Cardiac septum (tissue), 1 donor: Measurements from ENCODE around the gene GDF11. TPM values are rescaled to one million over a fixed set of nuclear protein-coding genes. Genes with fewer than 3 reads are reported as not detected.

Experiments
- DNase-seq: peaks from one replicate; pipeline ENCODE4 v3.0.0-alpha.2; 2020; ENCODE audit warnings: low spot score
- intact Hi-C: fragments of 100-400 bp; cut with DNase I; formaldehyde crosslinking; loops from one replicate; pipeline ENCODE4 v1.14.0; 2022
- total RNA-seq: library from RNA; stranded (reverse); fragmentation: NEBNext Ultra II Directional; extraction: Animal tissue kit (Norgen Biotek cat#: 25700); gene quantifications from one replicate; pipeline ENCODE4 v1.2.1, GENCODE V29; 2021
- donor health status: DM: no; HTN: no; CAD: no.

GDF11 gene
- total RNA-seq, 1 donor from 2014 or later: 18.0 TPM

DNA sequence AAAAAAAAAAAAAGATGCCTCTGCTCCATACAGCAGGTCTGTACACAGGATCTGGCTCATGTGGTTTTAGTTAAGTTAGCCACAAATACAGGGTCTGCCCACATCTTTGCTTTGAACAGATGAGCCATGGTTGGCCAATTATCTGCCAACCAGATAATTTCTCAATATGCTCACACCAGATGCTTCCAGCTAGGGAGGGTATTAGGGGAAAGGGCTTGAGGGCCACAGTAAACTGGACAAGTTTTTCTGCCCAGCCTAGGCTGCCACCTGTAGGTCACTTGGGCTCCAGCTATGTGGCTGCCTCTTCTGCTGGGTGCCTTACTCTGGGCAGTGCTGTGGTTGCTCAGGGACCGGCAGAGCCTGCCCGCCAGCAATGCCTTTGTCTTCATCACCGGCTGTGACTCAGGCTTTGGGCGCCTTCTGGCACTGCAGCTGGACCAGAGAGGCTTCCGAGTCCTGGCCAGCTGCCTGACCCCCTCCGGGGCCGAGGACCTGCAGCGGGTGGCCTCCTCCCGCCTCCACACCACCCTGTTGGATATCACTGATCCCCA, 22.0 kb upstream of the GDF11 start:
- intact Hi-C loops: loop anchor here (2.0 kb wide), 3 partner anchors 18 to 62 kb away; a partner anchor contains a TSS
- DNase-seq: peak; percentile 85

DNA sequence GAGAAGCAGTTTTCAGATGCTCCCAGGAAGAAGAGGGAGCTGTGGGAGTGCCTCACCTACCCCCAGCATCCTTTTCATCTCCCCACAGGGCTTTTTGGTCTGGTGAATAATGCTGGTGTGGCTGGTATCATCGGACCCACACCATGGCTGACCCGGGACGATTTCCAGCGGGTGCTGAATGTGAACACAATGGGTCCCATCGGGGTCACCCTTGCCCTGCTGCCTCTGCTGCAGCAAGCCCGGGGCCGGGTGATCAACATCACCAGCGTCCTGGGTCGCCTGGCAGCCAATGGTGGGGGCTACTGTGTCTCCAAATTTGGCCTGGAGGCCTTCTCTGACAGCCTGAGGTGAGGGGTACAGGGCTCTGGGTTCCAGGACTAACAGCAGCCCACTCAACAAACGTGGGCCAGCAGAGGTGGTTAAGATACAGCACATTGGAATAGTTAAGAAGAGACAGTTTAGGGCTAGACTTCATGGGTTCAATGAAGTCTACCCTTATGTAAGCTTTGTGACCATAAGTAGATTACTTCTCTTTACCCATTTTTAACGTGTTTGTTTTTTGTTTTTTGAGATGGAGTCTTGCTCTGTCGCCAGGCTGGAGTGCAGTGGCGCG, 21.2 kb upstream of the GDF11 start:
- intact Hi-C loops: loop anchor here (2.0 kb wide), 3 partner anchors 19 to 63 kb away; a partner anchor contains a TSS
- peak; percentile 10 for DNase-seq

DNA sequence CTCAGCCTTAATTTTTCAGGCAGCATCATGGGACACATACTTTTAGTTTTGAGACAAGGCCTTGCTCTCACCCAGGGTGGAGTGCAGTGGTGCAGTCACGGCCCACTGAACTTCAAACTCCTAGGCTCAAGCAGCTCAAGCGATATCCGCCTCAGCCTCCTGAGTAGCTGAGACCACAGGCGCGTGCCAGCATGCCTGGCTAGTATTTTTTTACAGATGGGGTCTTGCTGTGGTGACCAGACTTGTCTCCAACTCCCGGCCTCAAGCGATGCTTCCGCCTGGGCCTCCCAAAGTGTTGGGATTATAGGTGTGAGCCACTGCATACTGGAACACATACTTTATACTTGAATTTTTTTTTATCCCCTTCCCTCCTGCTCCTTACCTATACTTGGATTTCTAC, 20.0 kb upstream of the GDF11 start:
- intact Hi-C loops: no loop called here
- no peak for DNase-seq

DNA sequence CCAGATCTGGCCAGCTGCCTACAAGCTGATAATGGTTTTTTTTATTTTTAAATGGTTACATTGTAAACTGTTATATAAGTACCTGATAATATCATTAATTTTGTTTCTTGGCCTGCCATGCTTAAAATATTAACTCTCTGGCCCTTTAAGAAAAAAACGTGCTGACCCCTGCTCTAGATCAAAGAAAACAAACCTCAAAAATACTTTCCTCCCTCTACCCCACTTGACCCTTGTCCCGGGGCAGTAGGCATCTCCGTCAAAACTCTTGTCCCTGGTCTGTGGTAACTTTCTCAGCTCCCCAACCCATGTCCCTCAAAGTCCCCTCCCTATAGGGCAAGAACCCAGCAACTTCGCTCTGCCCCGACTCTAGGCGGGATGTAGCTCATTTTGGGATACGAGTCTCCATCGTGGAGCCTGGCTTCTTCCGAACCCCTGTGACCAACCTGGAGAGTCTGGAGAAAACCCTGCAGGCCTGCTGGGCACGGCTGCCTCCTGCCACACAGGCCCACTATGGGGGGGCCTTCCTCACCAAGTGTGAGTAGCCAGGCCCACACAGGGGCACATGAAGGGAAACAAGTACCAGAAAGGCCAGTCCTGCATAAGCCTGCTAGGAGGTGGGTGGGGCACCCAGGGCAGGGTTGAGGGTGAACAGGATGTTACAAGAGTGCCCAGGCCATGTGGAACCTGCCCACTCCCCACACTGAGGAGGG, 19.3 kb upstream of the GDF11 start:
- intact Hi-C loops: no loop called here
- DNase-seq: no peak

DNA sequence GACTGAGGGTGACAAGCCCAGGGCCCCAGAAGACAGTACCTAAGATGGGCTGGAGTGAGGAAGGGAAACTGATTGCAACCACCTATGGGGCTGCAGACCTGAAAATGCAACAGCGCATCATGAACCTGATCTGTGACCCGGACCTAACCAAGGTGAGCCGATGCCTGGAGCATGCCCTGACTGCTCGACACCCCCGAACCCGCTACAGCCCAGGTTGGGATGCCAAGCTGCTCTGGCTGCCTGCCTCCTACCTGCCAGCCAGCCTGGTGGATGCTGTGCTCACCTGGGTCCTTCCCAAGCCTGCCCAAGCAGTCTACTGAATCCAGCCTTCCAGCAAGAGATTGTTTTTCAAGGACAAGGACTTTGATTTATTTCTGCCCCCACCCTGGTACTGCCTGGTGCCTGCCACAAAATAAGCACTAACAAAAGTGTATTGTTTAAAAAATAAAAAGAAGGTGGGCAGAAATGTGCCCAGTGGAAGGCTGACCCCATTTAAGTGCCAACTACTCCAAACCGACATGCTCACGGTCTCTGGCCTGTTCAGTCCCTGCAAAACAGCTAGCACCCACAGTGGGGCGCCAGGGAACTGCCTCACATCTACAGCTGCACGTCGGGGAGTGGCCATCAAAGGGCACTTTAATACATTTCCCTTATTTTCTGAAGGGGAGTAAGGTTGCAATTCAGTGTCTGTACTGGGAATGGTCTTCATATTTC, 18.5 kb upstream of the GDF11 start:
- intact Hi-C loops: no loop called here
- peak; percentile 81 for DNase-seq

DNA sequence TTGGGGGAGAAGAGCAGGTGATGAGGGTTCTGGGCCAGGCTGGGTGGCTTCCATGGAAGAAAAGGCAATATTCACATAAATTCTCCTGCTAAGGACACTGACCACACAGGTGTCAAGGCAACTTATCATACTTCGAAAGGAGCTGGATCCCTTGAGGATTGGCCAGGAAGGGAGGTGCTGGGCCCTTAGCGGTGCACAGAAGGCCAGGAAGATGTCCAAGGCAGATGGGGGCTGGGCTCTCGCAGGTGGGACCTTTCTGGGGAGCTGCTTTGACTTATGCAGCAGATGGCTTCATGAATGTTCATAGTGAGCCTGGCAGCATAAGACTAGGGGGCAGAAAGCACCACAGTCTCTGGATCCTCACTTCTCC, 18.0 kb upstream of the GDF11 start:
- DNase-seq: peak; percentile 56

DNA sequence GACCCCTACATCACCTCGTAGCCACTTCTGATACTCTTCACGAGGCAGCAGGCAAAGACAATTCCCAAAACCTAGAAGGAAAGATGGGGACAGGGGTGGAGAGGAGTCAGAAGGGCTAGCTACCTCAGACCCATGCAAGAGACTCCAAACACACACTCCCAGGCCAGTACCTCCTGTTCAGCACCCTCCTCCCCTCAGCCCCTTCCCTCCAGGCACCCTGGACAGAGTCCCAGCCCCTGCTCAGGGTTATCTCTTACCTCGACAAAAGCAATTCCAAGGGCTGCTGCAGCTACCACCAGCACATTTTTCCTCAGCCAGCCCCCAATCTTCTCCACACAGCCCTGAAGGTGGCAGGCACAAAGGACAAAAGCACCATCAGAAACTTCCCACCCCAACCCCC, 17.4 kb upstream of the GDF11 start:
- DNase-seq: no peak

More for the DNA sequence above, 18.0 kb upstream of the GDF11 start:
- intact Hi-C loops: no loop called here

DNA sequence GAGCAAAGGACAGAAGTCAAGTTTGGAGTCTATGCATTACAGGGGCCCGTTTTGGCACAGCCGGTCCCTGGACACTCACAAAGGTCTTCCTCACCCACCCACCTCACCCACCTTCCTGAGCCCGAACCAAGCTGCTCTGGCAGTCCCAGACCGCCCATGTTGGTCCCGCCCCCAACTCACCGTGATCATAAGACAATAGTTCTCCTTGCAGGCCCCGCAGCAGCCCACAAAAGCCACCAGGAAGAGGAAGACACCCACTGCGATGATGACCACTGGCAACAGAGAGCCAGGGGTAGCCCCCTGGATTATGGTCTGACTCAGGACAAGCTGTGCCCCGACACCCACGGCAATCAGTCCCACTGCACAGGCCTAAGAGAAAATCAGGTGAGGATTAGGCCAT, 16.0 kb upstream of the GDF11 start:
- DNase-seq: no peak
- intact Hi-C loops: no loop called here

More for the DNA sequence above, 17.4 kb upstream of the GDF11 start:
- intact Hi-C loops: no loop called here

DNA sequence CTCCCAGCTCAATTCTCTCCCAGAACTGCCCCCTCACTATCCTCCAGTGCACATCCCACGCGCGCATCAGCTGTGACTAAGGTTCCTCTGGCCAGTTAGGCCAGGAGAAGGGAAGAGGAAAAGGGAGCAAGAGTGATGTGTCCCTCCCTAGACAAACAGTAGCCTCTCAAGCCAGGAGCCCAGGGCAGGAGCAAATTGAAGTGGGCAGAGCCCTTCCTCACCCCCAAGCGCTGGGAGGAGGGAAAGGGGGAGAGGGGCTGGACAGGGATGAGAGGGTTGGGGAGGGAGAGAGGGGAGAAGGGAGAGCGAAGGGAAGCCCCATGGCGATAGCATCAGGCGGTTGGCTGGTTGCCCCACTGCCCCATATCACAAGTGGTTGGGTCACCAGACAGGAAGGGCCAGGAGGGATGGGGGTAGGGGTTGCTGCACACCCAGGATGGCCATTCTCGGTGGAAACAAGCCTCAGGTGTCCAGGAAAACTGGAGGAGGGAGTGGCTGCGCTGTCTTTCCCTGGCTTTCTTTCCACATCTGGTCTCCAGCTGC, 15.2 kb upstream of the GDF11 start:
- DNase-seq: peak; percentile 87
- intact Hi-C loops: no loop called here

DNA sequence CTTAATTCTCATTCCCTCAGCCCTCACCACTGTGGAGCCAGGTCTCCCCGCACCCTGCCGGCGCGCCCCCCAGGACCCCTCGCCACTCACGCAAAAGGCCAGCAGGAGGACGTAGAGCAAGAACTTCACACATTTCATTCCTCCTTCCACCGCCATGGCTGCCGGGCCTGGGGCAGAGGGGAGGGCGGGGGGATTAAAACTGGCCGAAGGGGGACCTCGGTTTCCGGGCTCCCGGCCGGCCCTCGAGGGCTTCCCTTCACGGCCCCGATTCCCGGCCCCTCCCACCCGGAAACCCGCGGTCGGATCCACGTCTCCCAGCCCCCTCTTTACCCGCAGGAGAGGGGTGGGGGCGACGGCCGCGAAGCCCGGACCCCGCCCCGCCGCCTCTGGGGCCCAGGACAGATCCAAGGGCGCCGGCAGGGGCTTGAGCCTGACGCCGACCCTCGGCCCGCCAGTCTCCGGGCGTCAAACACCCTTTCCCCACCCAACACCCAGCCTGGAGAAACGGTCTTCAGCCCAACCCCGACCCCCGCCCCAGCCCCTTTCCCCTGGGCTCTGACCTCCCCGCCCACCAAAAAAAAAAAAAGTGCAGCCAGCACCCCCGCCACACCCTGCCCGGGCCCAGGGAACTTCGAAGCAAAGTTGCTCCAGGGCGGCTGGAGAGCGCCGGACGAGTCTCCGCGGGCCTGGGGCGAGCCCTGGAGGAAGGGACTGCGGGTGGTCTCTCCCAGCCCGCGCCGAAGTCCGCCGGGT, 14.6 kb upstream of the GDF11 start:
- intact Hi-C loops: no loop called here
- peak; percentile 90 for DNase-seq

DNA sequence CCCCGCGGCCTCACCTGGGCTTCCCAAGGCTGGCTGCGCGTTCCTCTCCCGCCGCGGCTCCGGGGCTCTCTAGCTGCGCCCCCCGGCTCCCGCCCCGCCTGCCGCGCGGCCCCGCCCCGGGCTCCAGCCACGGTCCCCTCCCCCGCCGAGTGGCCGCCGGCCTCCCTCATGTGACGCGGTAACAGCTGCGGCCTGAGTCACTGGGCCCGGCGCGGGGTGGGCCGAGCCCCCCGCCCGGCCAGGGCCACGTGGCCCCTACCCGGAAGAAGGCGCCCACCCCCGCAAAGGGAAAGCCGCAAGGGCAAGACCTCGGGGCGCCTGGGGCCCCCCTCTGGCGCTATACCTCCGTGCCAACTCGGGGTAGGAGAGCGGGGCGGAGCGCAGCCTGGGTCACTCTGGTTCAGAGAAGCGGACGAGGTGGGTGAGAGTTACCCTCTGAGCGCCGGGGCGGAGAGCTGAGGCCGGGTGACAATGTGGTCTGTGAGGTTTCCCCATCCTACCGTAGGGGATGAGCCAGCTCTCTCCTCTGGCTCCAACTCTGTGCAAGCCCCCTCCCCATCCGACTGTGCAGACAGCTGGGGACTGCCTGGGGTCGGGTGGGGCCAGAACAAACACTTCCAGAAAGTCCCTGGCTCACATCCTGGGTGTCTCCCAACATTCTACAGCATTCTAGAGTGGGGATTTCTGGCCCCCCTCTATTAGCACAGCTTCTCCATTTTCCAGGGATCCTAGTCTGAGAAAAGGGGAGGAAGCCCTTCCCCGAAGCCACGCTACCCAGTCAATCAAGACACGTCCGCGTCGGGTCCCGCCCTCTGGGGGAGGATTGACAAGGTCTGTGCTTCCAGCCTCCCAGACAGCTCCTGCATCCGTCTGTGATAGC, 13.7 kb upstream of the GDF11 start, which contains the start of gene CD63:
Gene CD63, minus strand, starts transcription at position 71 of the 880 bp plus-strand sequence. CDS start 668 bp downstream, outside the sequence.
- intact Hi-C loops: loop anchor here (1.0 kb wide), 1 partner anchor 21 kb away; no protein-coding TSS in a partner anchor
- peak; percentile 96 for DNase-seq

DNA sequence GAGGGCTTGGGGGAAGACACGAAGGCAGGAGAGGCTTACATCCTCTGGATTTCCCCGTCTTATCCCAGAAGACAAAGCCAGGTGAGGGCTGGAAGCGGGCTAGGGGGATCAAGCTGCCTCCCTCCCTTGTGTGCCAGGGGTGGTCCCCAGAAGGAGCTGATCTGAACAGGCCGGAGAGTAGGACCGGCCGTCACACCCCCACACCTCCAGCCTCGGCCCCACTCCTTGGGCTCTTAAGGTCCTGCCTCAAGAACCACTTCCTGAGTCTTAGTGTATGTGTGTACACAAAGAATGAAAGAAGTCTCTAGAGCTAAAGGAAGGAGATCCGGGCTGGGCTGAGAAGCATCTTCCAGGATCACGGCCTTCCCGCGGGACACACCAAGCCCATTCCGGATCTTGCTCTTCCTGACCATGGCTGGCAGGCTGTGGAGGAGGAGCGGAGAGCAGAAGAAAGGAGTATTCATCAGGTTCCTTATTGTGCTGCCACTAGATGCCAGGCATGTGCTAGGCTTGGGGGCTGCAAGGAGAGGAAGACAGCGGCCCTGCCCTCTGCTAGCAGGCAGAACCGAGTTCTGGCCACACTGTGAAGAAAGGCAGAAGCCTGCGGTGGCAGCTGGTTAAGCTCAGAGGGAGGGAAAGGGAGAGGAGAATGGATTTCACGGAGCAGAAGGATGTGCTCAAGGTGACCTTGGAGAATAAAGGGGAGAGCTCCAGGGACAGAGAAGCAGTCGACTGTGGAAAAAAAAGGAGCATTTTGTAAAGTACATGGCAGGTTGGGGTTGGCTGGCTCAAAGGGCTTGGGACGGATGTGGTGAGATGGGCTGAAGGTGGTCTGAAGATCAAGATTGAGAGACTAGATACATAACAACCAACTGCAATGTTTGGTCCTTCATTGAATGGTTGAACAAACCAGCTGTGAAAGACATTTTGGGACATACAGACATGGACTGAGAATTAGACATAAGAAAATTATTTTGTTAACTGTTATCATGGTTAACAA, 12.8 kb upstream of the GDF11 start:
- intact Hi-C loops: loop anchor here (1.0 kb wide), 1 partner anchor 22 kb away; no protein-coding TSS in a partner anchor
- DNase-seq: no peak

DNA sequence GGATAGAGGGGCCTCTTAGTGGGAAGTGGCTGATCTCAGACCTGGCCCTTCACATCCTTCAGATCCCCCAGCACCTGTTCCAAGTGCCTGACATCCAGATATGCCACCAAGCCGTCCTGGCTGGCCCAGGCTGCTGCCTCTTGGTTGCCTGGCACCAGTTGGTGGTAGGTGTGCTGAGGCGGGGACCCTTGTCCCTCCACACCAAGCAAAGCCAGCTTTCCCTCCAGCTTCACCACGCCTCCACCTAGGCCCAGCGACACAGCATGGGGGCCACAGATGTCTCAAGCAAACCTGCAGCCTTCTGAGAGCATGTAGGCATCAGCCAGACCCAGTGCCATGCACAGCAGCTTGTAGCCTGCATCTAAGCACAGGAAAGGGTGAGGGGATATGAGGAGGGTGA, 10.6 kb upstream of the GDF11 start:
- intact Hi-C loops: no loop called here
- DNase-seq: no peak

DNA sequence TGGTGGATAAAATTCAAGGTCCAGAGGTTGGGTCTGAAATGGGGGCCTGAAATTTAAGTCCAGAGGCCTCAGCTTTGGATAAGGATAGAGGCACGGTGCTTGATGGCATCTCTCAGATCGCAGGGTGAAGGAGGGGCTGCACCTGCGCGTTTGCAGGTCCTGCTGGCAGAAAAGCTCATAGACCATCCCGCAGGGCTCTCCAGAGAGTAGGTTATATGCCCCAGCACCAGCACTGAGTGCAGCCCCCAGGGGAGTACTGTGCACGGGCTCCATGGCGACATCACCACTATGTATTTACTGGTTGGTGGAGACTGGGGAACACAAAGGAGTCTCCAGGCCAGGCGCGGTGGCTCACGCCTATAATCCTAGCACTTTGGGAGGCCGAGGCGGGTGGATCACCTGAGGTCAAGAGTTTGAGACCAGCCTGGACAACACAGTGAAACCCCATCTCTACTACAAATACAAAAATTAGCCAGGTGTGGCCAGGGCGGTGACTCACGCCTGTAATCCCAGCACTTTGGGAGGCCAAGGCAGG, 9.8 kb upstream of the GDF11 start:
- intact Hi-C loops: no loop called here

DNA sequence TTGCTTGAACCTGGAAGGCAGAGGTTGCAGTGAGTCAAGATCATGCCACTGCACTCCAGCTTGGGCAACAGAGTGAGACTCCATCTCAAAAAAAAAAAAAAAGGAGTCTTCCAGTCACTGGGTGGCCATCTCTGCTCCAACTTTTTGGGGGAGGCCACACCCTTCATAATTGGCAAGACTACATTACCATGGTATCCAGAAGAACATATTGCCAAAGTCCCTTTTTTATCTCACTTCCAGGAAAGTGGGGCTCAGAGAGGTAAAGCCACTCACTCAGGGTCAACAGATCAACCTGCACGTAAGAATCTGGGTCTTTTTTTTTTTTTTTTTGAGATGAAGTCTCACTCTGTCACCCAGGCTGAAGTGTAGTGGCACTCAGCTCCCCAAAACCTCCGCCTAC, 9.1 kb upstream of the GDF11 start:
- DNase-seq: no peak
- intact Hi-C loops: no loop called here

More for the DNA sequence above, 9.8 kb upstream of the GDF11 start:
- no peak for DNase-seq

DNA sequence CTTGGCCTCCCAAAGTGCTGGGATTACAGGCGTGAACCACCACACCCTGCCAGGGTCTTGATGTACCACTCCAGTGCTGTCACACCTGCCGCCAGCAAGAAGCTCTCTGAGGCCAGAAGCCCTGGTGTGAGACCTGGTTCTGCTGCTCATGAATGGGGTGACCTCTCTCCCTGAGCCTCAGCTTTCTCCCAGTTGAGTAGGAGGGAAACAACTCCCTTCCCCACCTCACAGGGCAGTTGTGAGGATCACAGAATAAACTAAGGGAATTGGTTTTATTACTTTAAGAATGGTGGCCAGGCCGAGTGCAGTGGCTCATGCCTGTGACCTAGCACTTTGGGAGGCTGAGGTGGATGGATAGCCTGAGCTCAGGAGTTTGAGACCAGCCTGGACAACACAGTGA, 8.3 kb upstream of the GDF11 start:
- no peak for DNase-seq
- intact Hi-C loops: no loop called here

DNA sequence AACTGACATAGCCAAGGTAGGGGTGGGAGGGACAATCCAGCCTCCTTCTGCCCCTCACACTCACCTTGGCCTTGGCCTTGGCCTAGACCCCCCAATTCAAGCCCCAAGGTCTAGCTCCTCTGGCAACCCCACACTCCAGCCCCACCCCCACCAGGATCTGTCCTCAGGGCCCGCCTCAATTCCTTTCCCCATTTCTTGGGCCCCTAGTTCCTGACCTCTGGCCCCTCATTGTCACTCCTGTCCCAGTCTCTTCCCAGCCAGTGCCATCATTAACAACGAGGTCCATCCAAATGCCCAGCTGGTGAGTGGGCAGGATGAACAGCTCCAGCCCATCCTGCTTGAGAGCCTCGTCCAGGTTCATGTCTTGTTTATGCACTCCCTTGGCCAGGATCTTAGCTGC, 6.8 kb upstream of the GDF11 start:
- no peak for DNase-seq
- intact Hi-C loops: loop anchor here (5.0 kb wide), 1 partner anchor 191 kb away; the partner anchor contains the start of gene PYM1
